BLaER1 (cell line): ENCODE results near the gene SRSF3.
"Not testable (repeated sequence)": the region's sequence is repeated elsewhere in the genome, so short reads cannot be mapped to it uniquely, and the experiment has no call there.

ENCODE experiments used
- H3K27ac ChIP-seq: shearing (Covaris generic); formaldehyde crosslinking; 2 replicates; pipeline ENCODE4 v1.8.1; 2022
- H3K27me3 ChIP-seq: shearing (Covaris generic); formaldehyde crosslinking; 2 replicates; pipeline ENCODE4 v1.8.1; 2022
- H3K36me3 ChIP-seq: shearing (Covaris generic); formaldehyde crosslinking; 2 replicates; pipeline ENCODE4 v1.8.1; 2022
- H3K4me1 ChIP-seq: shearing (Covaris generic); formaldehyde crosslinking; 2 replicates; pipeline ENCODE4 v1.8.1; 2022
- H3K4me2 ChIP-seq: shearing (Covaris generic); formaldehyde crosslinking; 2 replicates; pipeline ENCODE4 v1.8.1; 2022
- H3K4me3 ChIP-seq: shearing (Covaris generic); formaldehyde crosslinking; 2 replicates; pipeline ENCODE4 v1.8.1; 2022
- H3K9ac ChIP-seq: shearing (Covaris generic); formaldehyde crosslinking; 2 replicates; pipeline ENCODE4 v1.8.1; 2022
- H3K9me3 ChIP-seq: shearing (Covaris generic); formaldehyde crosslinking; 2 replicates; pipeline ENCODE4 v1.8.1; 2022
- H4K20me1 ChIP-seq: shearing (Covaris generic); formaldehyde crosslinking; 2 replicates; pipeline ENCODE4 v1.8.1; 2022
- Cebpa-rat ChIP-seq: shearing (Covaris generic); IDR thresholded peaks from 2 replicates; pipeline ENCODE4 v1.8.1; 2022

The SRSF3 gene

DNA sequence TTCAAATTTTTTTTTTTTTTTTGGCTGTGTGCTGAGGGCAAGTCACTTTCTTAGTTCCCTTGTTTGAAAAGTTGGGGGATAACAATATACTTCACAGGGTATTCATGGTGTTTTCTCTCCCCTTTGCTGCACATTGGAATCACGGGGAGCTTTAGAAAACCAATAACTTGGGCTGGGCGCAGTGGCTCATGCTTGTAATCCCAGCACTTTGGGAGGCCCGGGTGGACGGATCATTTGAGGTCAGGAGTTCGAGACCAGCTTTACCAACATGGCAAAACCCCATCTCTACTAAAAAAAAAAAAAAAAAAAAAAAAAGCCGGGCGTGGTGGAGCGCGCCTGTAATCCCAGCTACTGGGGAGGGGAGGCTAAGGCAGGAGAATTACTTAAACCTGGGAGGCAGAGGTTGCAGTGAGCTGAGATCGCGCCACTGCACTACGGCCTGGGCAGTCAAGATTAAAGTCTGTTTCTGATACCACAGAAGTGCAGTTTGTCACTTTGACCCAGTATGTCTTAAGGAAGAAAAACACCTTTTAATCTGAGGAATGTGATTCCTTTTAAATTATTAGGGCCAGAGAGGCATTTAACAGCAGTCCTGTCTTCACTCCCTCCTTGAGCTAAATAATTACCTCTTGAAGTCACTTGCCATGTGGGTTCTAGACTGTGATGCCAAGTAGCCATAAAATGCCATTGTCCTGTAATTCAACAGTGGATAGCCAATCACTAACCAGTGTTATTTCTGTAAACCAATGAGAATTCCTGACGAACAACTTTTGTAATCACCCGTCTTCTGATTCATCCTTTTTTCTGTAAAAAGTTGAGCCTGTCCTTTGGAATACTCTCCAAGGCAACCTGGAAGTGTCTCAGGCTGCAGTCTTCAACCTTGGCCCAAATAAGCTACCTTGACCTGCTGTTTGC lies 16.1 kb downstream of the SRSF3 start:
- H3K4me2 ChIP-seq: no peak overlapping the region
- no peaks in the 10 kb centered on the region for H3K27me3 ChIP-seq
- H3K36me3 ChIP-seq: peaks cover 81% of the 10 kb centered on the region
- H3K4me1 ChIP-seq: peaks cover 69% of the 10 kb centered on the region
- no peak overlapping the region for H3K9ac ChIP-seq
- H4K20me1 ChIP-seq: peaks cover 100% of the 10 kb centered on the region
- peaks cover 13% of the 10 kb centered on the region for H3K9me3 ChIP-seq
- no peak for TF ChIP-seq Cebpa-rat
- no peak overlapping the region for H3K27ac ChIP-seq
- no peak overlapping the region for H3K4me3 ChIP-seq

DNA sequence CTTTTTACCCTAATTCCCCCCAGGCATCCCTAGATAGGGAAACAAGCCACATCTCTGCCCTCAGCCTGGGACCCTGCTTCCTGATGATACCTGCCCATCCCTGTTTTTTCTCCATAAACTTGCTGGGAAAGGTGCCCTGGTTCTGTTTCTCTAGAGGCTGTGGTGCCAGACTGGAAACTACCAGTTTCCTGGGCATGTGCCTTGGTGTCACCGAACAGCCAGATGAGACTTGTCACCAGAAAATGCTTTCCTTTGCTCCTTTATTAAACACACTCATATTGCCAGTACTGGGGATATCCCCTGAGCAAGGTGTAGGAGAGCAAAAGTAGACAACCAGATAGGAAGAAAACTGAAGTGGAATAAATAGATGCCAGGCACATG lies 16.8 kb downstream of the SRSF3 start:
- H3K27me3 ChIP-seq: no peaks in the 10 kb centered on the region
- no peak overlapping the region for H3K4me3 ChIP-seq
- no peak for TF ChIP-seq Cebpa-rat
- H3K9ac ChIP-seq: no peak overlapping the region
- H3K36me3 ChIP-seq: peaks cover 74% of the 10 kb centered on the region
- no peak overlapping the region for H3K27ac ChIP-seq
- H3K9me3 ChIP-seq: peaks cover 13% of the 10 kb centered on the region
- H3K4me2 ChIP-seq: no peak overlapping the region
- H4K20me1 ChIP-seq: peaks cover 98% of the 10 kb centered on the region
- H3K4me1 ChIP-seq: peaks cover 67% of the 10 kb centered on the region

DNA sequence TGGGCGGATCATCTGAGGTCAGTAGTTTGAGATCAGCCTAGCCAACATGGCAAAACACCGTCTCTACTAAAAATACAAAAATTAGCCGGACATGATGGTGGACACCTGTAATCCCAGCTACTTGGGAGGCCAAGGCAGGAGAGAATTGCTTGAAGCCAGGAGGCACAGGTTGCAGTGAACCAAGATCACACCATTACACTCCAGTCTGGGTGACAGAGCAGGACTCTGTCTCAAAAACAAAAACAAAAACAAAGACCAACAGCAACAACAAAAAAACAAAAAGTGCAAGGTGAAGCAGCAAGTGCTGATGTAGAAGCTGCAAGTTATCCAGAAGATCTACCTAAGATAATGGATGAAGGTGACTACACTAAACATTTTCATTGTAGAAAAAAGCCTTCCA lies 17.5 kb downstream of the SRSF3 start:
- Histone ChIP-seq H3K36me3 (peaks cover 68% of the 10 kb centered on the region), H3K4me1 (peaks cover 60% of the 10 kb centered on the region), H4K20me1 (peaks cover 91% of the 10 kb centered on the region), H3K9me3 (peaks cover 13% of the 10 kb centered on the region)
- H3K4me3 ChIP-seq, H3K4me2 ChIP-seq, H3K27me3 ChIP-seq, H3K27ac ChIP-seq, H3K9ac ChIP-seq: not testable (repeated sequence)

DNA sequence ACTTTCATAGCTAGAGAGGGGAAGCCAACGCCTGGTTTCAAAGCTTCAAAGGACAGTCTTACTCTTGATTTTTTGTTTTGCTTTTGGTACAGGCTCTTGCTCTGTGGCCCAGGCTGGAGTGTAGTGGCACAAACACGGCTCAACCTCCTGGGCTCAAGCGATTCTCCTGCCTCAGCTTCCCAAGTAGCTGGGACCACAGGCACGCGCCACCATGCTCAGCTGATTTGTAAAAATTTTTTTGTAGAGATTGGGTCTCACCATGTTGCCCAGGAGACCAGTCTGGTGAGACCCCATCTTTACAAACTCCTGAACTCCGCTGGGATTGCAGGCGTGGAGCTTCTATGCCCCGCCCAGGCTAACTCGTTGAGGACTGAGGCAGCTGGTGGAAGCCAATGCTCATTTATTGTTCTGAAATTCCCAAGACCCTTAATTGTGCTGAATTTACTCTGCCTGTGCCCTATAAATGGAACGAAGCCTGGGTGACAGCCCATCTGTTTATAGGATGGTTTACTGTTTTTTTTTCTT lies 18.0 kb downstream of the SRSF3 start:
- no peak overlapping the region for H3K4me3 ChIP-seq
- H3K4me2 ChIP-seq: no peak overlapping the region
- peaks cover 68% of the 10 kb centered on the region for H3K36me3 ChIP-seq
- H3K27ac ChIP-seq: no peak overlapping the region
- TF ChIP-seq Cebpa-rat: no peak
- H3K9me3 ChIP-seq: peaks cover 13% of the 10 kb centered on the region
- peaks cover 55% of the 10 kb centered on the region for H3K4me1 ChIP-seq
- H3K27me3 ChIP-seq: no peaks in the 10 kb centered on the region
- H3K9ac ChIP-seq: no peak overlapping the region
- H4K20me1 ChIP-seq: peaks cover 90% of the 10 kb centered on the region

DNA sequence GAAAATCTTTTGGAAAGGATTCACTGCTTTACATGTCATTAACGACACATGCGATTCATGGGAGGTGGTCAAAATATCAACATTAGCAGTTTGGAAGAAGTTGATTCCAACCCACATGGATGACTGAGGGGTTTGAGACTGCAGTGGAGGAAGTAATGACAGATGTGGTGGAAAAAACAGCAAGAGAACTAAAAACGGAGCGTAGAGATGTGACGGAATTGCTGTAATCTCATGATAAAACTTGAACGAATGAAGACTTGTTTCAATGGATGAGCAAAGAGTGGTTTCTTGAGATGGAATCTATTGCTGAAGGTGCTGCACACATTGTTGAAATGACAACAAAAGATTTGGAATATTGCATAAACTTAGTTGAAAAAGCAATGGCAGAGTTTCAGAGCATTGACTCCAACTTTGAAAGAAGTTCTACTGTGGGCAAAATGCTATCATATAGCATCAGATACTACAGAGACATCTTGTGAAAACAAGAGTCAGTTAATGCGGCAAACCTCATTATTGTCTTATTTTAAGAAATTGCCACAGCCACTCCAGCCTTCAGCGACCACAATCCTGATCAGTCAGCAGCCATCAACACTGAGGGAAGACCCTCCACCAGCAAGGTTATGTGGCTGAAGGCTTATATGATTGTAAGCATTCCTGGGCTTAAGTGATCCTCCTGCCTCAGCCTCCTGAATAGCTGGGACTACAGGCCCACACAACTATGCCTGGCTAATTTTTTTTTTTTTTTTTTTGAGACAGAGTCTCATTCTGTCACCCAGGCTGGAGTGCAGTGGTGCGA lies 19.2 kb downstream of the SRSF3 start:
- peaks cover 60% of the 10 kb centered on the region for H3K36me3 ChIP-seq
- H3K4me3 ChIP-seq: no peak overlapping the region
- H4K20me1 ChIP-seq: peaks cover 78% of the 10 kb centered on the region
- no peak for TF ChIP-seq Cebpa-rat
- H3K27me3 ChIP-seq: no peaks in the 10 kb centered on the region
- no peak overlapping the region for H3K9ac ChIP-seq
- 0 out of 2 replicates have a peak overlapping the region, but pooled peaks have one; percentile 1 for H3K4me2 ChIP-seq
- H3K4me1 ChIP-seq: peaks cover 47% of the 10 kb centered on the region
- 0 out of 2 replicates have a peak overlapping the region, but pooled peaks have one; percentile 35 for H3K27ac ChIP-seq
- H3K9me3 ChIP-seq: peaks cover 13% of the 10 kb centered on the region

DNA sequence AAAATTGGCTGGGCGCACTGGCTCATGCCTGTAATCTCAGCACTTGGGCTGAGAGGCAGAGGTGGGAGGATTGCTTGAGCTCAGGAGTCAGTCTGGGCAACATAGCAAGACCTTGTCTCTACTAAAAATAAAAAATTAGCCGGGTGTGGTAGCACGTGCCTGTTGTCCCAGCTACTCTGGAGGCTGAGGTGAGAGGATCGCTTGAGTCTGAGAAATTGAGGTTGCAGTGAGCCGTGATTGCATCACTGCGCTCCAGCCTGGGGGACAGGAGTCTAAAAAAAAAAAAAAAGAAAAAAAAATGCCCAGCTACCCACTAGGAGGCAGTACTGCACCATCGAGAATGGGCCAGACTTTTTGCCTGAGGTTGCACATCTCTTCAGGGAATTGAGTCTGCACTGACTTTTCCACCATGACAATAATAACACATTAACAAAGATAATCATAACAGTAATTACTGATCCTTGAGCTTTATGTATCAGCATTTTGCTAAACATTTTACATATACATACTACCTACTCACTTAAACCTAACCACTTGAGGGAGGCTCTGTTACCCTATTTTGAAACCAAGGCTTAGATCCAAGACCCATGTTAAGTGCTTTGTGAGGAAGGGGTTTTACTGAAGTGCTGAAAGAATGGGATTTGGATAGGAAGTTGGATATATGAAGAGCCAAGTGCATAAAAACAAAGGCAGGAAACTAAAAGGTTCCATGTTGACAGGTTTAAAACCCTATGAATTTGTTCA lies 21.0 kb downstream of the SRSF3 start:
- Histone ChIP-seq H3K4me3 (no peak overlapping the region), H3K27ac (no peak overlapping the region), H4K20me1 (peaks cover 60% of the 10 kb centered on the region), H3K4me2 (peak overlapping the region; percentile 19; the same call in 1 of the 2 replicates), H3K9ac (no peak overlapping the region), H3K27me3 (no peaks in the 10 kb centered on the region), H3K4me1 (peaks cover 46% of the 10 kb centered on the region), H3K9me3 (peaks cover 13% of the 10 kb centered on the region), H3K36me3 (peaks cover 46% of the 10 kb centered on the region)
- TF ChIP-seq Cebpa-rat: peak; percentile 97

DNA sequence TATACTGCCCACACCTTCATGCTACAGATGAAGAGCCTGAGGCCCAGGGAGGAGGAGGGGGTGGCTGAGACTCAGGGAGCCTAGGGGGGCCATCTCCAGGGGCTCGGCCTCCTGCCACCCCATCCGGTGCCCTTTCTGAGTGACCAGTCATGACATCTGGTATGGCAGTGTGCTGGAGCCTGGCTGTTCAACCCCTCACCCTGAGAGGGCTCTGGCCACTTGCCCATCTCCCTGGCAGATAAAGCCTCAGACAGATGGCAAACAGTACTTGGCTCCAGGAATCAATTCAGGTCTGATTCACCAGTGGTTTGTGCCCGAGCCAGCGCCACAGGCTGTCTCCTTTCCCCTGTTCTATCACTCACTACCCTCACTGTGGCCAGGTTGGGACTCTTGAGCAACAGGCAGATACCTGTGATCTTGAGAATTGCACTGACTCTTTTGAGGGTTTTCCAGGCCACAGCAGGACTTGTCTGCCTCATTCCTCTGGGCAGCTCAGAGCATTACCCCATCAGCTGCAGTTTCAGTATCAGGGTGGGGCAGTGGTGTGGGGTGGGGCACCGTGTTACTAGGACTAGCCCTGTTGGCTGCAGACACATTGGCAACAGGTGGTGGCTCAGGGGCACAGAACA lies 22.8 kb downstream of the SRSF3 start:
- peaks cover 10% of the 10 kb centered on the region for H3K9me3 ChIP-seq
- H3K27me3 ChIP-seq: no peaks in the 10 kb centered on the region
- H3K9ac ChIP-seq: 0 out of 2 replicates have a peak overlapping the region, but pooled peaks have one; percentile 19
- peaks cover 42% of the 10 kb centered on the region for H4K20me1 ChIP-seq
- peaks cover 28% of the 10 kb centered on the region for H3K36me3 ChIP-seq
- peaks cover 57% of the 10 kb centered on the region for H3K4me1 ChIP-seq
- H3K27ac ChIP-seq: no peak overlapping the region
- H3K4me3 ChIP-seq: no peak overlapping the region
- no peak for TF ChIP-seq Cebpa-rat
- no peak overlapping the region for H3K4me2 ChIP-seq

DNA sequence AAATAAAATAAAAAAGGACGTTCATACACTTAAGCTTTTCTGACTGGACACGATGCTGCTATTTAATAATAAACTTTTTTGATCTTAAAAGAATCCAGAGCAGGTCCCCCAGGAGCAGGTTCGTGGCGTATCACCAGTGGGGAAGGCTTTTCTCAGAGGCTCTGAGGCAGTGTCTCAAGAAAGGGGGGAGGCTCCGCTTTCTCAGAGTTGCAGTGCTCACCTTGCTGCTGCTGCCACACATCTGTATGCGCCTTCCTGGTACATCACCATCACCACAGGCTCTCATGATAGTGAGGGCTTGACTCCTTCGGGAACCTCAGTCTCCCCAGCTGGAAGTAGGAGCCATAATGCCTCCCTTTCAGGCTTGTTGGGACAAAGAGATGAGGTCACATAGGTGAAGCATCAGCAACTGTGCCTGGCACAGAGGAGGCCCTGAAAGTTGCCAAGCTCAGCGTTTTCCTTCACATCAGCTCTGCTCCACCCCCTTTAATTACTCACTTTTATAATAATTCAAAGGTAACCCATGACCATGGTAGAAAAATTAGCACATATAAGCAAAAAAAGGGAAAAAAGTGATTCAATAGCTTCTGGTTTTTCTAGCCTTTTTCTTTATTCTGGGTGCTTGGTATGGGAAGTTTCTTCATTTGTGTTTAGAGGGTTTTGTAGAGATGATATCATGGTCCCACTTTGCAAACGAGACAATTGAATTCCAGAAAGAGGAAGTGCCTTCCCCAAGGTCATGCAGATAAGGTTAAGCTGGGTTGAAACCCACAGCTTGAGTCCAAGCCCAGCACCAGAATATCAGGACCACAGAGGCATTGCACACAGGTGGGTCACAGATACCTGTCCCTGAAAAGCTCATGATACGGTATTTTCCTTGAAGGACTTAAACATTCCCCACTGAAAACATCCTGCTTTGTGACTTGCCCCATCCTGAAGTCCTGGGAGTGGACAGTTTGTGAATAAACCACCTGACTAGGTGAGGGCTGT lies 24.5 kb downstream of the SRSF3 start:
- Histone ChIP-seq H4K20me1 (peaks cover 25% of the 10 kb centered on the region), H3K4me1 (peaks cover 57% of the 10 kb centered on the region), H3K9ac (no peak overlapping the region), H3K4me3 (no peak overlapping the region), H3K27ac (no peak overlapping the region), H3K9me3 (no peaks in the 10 kb centered on the region), H3K36me3 (peaks cover 13% of the 10 kb centered on the region; the same call in 1 of the 2 replicates), H3K4me2 (peak overlapping the region; percentile 26; the same call in 1 of the 2 replicates), H3K27me3 (no peaks in the 10 kb centered on the region)
- no peak for TF ChIP-seq Cebpa-rat
